Hepatocyte (in vitro differentiated cells): ENCODE measurements around the gene LHX3. TPM values are rescaled to one million over a fixed set of nuclear protein-coding genes. Genes with fewer than 3 reads are reported as not detected.

Experiments
- DNase-seq: peaks from one replicate; pipeline ENCODE4 v3.0.0-alpha.2; 2016; ENCODE audit warnings: low spot score
- H2AFZ ChIP-seq: fragments of 200-600 bp; sonication (generic); 2 replicates; pipeline ENCODE4 v1.6.0; 2016; ENCODE audit warnings: antibody characterized with exemption, mild to moderate bottlenecking
- H3K27ac ChIP-seq: fragments of 200-600 bp; sonication (generic); 2 replicates; pipeline ENCODE4 v1.5.1; 2016; ENCODE audit warnings: mild to moderate bottlenecking
- H3K27me3 ChIP-seq: fragments of 200-600 bp; sonication (generic); 2 replicates; pipeline ENCODE4 v1.6.1; 2016
- H3K36me3 ChIP-seq: fragments of 200-600 bp; sonication (generic); replicated peaks from 2 replicates; pipeline ENCODE4 v1.5.1; 2016; ENCODE audit warnings: low read depth; ENCODE audit not compliant: insufficient read depth
- H3K4me1 ChIP-seq: fragments of 200-600 bp; sonication (generic); 2 replicates; pipeline ENCODE4 v1.5.1; 2016; ENCODE audit warnings: mild to moderate bottlenecking, moderate library complexity; ENCODE audit not compliant: insufficient read depth
- H3K4me2 ChIP-seq: fragments of 200-600 bp; sonication (generic); 2 replicates; pipeline ENCODE4 v1.6.0; 2016
- H3K4me3 ChIP-seq: fragments of 200-600 bp; sonication (generic); 2 replicates; pipeline ENCODE4 v1.5.1; 2016; ENCODE audit warnings: mild to moderate bottlenecking
- H3K79me2 ChIP-seq: fragments of 200-600 bp; sonication (generic); 2 replicates; pipeline ENCODE4 v1.6.0; 2017; ENCODE audit warnings: mild to moderate bottlenecking
- H3K9me2 ChIP-seq: fragments of 200-600 bp; sonication (generic); replicated peaks from 2 replicates; pipeline ENCODE4 v1.6.0; 2017; ENCODE audit warnings: mild to moderate bottlenecking; ENCODE audit not compliant: insufficient read depth
- H3K9me3 ChIP-seq: fragments of 200-600 bp; sonication (generic); 2 replicates; pipeline ENCODE4 v1.5.1; 2016; ENCODE audit warnings: low read depth, mild to moderate bottlenecking
- H4K20me1 ChIP-seq: fragments of 200-600 bp; sonication (generic); 2 replicates; pipeline ENCODE4 v1.6.0; 2016; ENCODE audit warnings: mild to moderate bottlenecking; ENCODE audit not compliant: insufficient read depth, poor library complexity, severe bottlenecking
- CTCF ChIP-seq: fragments of 200-600 bp; sonication (generic); IDR thresholded peaks from 2 replicates; pipeline ENCODE4 v1.5.1; 2016; ENCODE audit warnings: antibody characterized with exemption, mild to moderate bottlenecking; ENCODE audit not compliant: poor library complexity
- EZH2 ChIP-seq: fragments of 200-600 bp; sonication (generic); IDR thresholded peaks from 2 replicates; pipeline ENCODE4 v1.6.1; 2016; ENCODE audit warnings: antibody characterized with exemption, mild to moderate bottlenecking, borderline replicate concordance
- EZH2phosphoT487 ChIP-seq: fragments of 200-600 bp; sonication (generic); IDR thresholded peaks from one replicate; pipeline ENCODE4 v1.6.1; 2018; ENCODE audit warnings: antibody characterized with exemption, mild to moderate bottlenecking, low read depth, moderate library complexity; ENCODE audit not compliant: unreplicated experiment, severe bottlenecking
- WGBS: methylation state at CpG from one replicate; pipeline ENCODE4 v1.1.6; 2016; ENCODE audit warnings: low lambda C conversion rate; ENCODE audit errors: missing lambda C conversion rate; 5-methylcytosine and 5-hydroxymethylcytosine counted together
- polyA plus RNA-seq: library from polyadenylated mRNA; unstranded; fragments of >200 nt; fragmentation: Nextera tagmentation; extraction: Ambion mirVana; gene quantifications from 2 replicates; pipeline ENCODE4 v1.2.1, GENCODE V29; 2016
- total RNA-seq: library from RNA; depleted of rRNA; stranded (reverse); fragments of >200 nt; gene quantifications from 2 replicates; pipeline ENCODE4 v1.2.3, GENCODE V29; 2014

The LHX3 gene
- total and polyA plus RNA-seq, 2 experiments from 2014 or later: not detected

- no peak overlapping the region for H2AFZ ChIP-seq
- H3K79me2 ChIP-seq: no peaks in the 10 kb centered on the region
- no peak overlapping the region for H3K4me2 ChIP-seq
- H3K27me3 ChIP-seq: peaks cover 59% of the 10 kb centered on the region
- no peaks in the 10 kb centered on the region for H4K20me1 ChIP-seq
- no peak for DNase-seq
- no peak overlapping the region for H3K27ac ChIP-seq
- TF ChIP-seq EZH2 (no peak), CTCF (no peak), EZH2phosphoT487 (no peak)
- H3K9me2 ChIP-seq: no peaks in the 10 kb centered on the region
- WGBS: 84% methylated on average over 11 of the region's 11 CpGs
- H3K9me3 ChIP-seq: no peaks in the 10 kb centered on the region
- H3K36me3 ChIP-seq: no peaks in the 10 kb centered on the region
- H3K4me3 ChIP-seq: no peak overlapping the region
- no peaks in the 10 kb centered on the region for H3K4me1 ChIP-seq
These were observed 14.3 kb downstream of the LHX3 start for GRCh38 chr9:136190656-136191055.

GRCh38 chr9:136190237-136190601 lies 14.7 kb downstream of the LHX3 start:
- Histone ChIP-seq H3K4me1 (no peaks in the 10 kb centered on the region), H3K9me2 (no peaks in the 10 kb centered on the region), H2AFZ (no peak overlapping the region), H3K9me3 (no peaks in the 10 kb centered on the region), H3K4me3 (no peak overlapping the region), H3K36me3 (no peaks in the 10 kb centered on the region), H3K27ac (no peak overlapping the region), H3K79me2 (no peaks in the 10 kb centered on the region), H3K27me3 (peaks cover 55% of the 10 kb centered on the region), H3K4me2 (no peak overlapping the region), H4K20me1 (no peaks in the 10 kb centered on the region)
- WGBS: 82% methylated on average over 7 of the region's 7 CpGs
- TF ChIP-seq EZH2phosphoT487 (no peak), EZH2 (no peak), CTCF (no peak)
- no peak for DNase-seq

- no peak for DNase-seq
- TF ChIP-seq EZH2 (no peak), EZH2phosphoT487 (no peak), CTCF (no peak)
- Histone ChIP-seq H3K36me3 (no peaks in the 10 kb centered on the region), H3K27ac (no peak overlapping the region), H4K20me1 (no peaks in the 10 kb centered on the region), H2AFZ (no peak overlapping the region), H3K9me2 (no peaks in the 10 kb centered on the region), H3K9me3 (no peaks in the 10 kb centered on the region), H3K27me3 (peaks cover 50% of the 10 kb centered on the region), H3K4me2 (no peak overlapping the region), H3K4me3 (no peak overlapping the region), H3K4me1 (no peaks in the 10 kb centered on the region), H3K79me2 (no peaks in the 10 kb centered on the region)
- whole genome bisulfite sequencing: 62% methylated on average over 23 of the region's 28 CpGs
These were observed 15.3 kb downstream of the LHX3 start for GRCh38 chr9:136189394-136190236.
